Ectodermal cell (in vitro differentiated cells): ENCODE data around the gene DIPK1B.
"Not testable (repeated sequence)": the region's sequence is repeated elsewhere in the genome, so short reads cannot be mapped to it uniquely, and the experiment has no call there.

Experiments
- H3K27ac ChIP-seq: 2 replicates; pipeline ENCODE4 v1.7.0; 2013; ENCODE audit warnings: mild to moderate bottlenecking, low read depth, low read length; ENCODE audit not compliant: insufficient read depth, poor library complexity, severe bottlenecking
- H3K27me3 ChIP-seq: 2 replicates; pipeline ENCODE4 v1.7.0; 2013; ENCODE audit warnings: mild to moderate bottlenecking, low read length; ENCODE audit not compliant: insufficient read depth, control insufficient read depth, poor library complexity, severe bottlenecking
- H3K36me3 ChIP-seq: one replicate; pipeline ENCODE4 v1.7.0; 2013; ENCODE audit warnings: low read length; ENCODE audit not compliant: control insufficient read depth, insufficient read depth
- H3K4me1 ChIP-seq: one replicate; pipeline ENCODE4 v1.7.0; 2013; ENCODE audit warnings: low read length; ENCODE audit not compliant: control insufficient read depth, insufficient read depth
- H3K4me3 ChIP-seq: 2 replicates; pipeline ENCODE4 v1.7.0; 2013; ENCODE audit warnings: low read depth, low read length, control low read depth; ENCODE audit not compliant: insufficient read depth
- H3K9me3 ChIP-seq: 2 replicates; pipeline ENCODE4 v1.7.0; 2013; ENCODE audit warnings: mild to moderate bottlenecking, low read length, moderate library complexity; ENCODE audit not compliant: control insufficient read depth
- WGBS, 2 experiments: methylation state at CpG; one replicate each; pipeline ENCODE4 v1.1.7; 2013; ENCODE audit warnings: missing lambda C conversion rate in 2 of 2; 5-methylcytosine and 5-hydroxymethylcytosine counted together

Gene DIPK1B

GRCh38 chr9:136765745-136766409 is 53.5 kb downstream of the DIPK1B start:
- H3K27me3 ChIP-seq, H3K4me3 ChIP-seq, H3K9me3 ChIP-seq, H3K27ac ChIP-seq, H3K36me3 ChIP-seq, H3K4me1 ChIP-seq: not testable (repeated sequence)
- WGBS, 2 experiments, result 89 to 90% methylated on average over 11 to 14 of the region's 14 CpGs

- WGBS, 2 experiments, result 52 to 57% methylated on average over 17 of the region's 18 CpGs
- not testable (repeated sequence) for H3K4me1 ChIP-seq
Observed at GRCh38 chr9:136766410-136767120, 54.2 kb downstream of the DIPK1B start.

GRCh38 chr9:136769710-136770191 is 57.4 kb downstream of the DIPK1B start:
- Histone ChIP-seq H3K9me3 (no peaks in the 10 kb centered on the region), H3K27me3 (peaks cover 5% of the 10 kb centered on the region), H3K27ac (no peak overlapping the region), H3K4me3 (no peak overlapping the region), H3K4me1 (no peaks in the 10 kb centered on the region), H3K36me3 (no peaks in the 10 kb centered on the region)
- WGBS, 2 experiments, result 16 to 20% methylated on average over 16 of the region's 16 CpGs

More at GRCh38 chr9:136766410-136767120, 54.2 kb downstream of the DIPK1B start:
- H3K4me3 ChIP-seq, H3K9me3 ChIP-seq, H3K27me3 ChIP-seq, H3K36me3 ChIP-seq, H3K27ac ChIP-seq: not testable (repeated sequence)

- no peak overlapping the region for H3K4me3 ChIP-seq
- 84 to 86% methylated on average over 3 of the region's 3 CpGs for WGBS, 2 experiments
- no peaks in the 10 kb centered on the region for H3K9me3 ChIP-seq
- H3K27ac ChIP-seq, result no peak overlapping the region
- H3K27me3 ChIP-seq, result peaks cover 5% of the 10 kb centered on the region
- H3K36me3 ChIP-seq, result no peaks in the 10 kb centered on the region
- H3K4me1 ChIP-seq, result no peaks in the 10 kb centered on the region
Observed at GRCh38 chr9:136771907-136772415, 59.6 kb downstream of the DIPK1B start.

- Histone ChIP-seq H3K4me3 (no peak overlapping the region), H3K4me1 (no peaks in the 10 kb centered on the region), H3K9me3 (no peaks in the 10 kb centered on the region), H3K27me3 (peaks cover 6% of the 10 kb centered on the region), H3K27ac (no peak overlapping the region), H3K36me3 (no peaks in the 10 kb centered on the region)
- 73 to 80% methylated on average over 7 of the region's 7 CpGs for WGBS, 2 experiments
Observed at GRCh38 chr9:136773386-136774044, 61.1 kb downstream of the DIPK1B start.
